KOPT-K1 (cell line): ENCODE measurements around the gene SERPINI1.

Experiments
- H3K27ac ChIP-seq: fragments of 200-600 bp; sonication (generic); 2 replicates; pipeline ENCODE4 v1.5.1; 2016; ENCODE audit warnings: antibody characterized with exemption, mild to moderate bottlenecking, low read depth, low read length; ENCODE audit not compliant: poor library complexity, severe bottlenecking
- H3K36me3 ChIP-seq: fragments of 200-600 bp; sonication (generic); 2 replicates; pipeline ENCODE4 v1.5.1; 2017; ENCODE audit warnings: antibody characterized with exemption, mild to moderate bottlenecking, low read length, moderate library complexity; ENCODE audit not compliant: insufficient read depth
- H3K9me3 ChIP-seq: fragments of 200-600 bp; sonication (generic); 2 replicates; pipeline ENCODE4 v1.5.1; 2017; ENCODE audit warnings: antibody characterized with exemption, low read length, mild to moderate bottlenecking; ENCODE audit not compliant: insufficient read depth, poor library complexity, severe bottlenecking

Gene SERPINI1

GRCh38 chr3:167749209-167749608 lies 13.7 kb downstream of the SERPINI1 start:
- no peak overlapping the region for H3K27ac ChIP-seq

DNA sequence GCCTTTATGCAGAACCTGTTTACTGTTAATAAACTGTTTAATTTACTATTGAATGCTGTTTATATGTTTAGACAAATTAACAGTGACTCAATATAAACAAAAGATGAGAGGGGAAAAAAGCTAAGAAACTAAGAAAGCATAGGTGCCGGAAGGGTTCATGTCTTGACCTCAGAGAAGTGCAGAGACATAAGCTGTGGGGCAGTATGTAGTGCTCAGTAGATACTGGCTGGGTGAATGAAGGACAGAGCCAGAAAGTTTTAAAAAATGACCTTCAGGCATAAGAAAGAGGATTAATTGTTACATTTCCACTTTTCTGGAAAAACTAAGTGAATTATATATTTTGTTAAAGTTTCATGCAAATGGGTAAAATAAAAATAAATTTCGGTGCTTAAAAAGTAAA lies 14.2 kb downstream of the SERPINI1 start:
- no peak overlapping the region for H3K27ac ChIP-seq
- no peaks in the 10 kb centered on the region for H3K9me3 ChIP-seq
- no peaks in the 10 kb centered on the region for H3K36me3 ChIP-seq

More at GRCh38 chr3:167749209-167749608, 13.7 kb downstream of the SERPINI1 start:
- no peaks in the 10 kb centered on the region for H3K9me3 ChIP-seq
- H3K36me3 ChIP-seq = no peaks in the 10 kb centered on the region

- Histone ChIP-seq H3K9me3 (no peaks in the 10 kb centered on the region), H3K27ac (no peak overlapping the region), H3K36me3 (no peaks in the 10 kb centered on the region)
Measured at GRCh38 chr3:167750272-167750971, 14.9 kb downstream of the SERPINI1 start.

- Histone ChIP-seq H3K36me3 (no peaks in the 10 kb centered on the region), H3K9me3 (no peaks in the 10 kb centered on the region), H3K27ac (no peak overlapping the region)
Measured at GRCh38 chr3:167754049-167754448, 18.5 kb downstream of the SERPINI1 start.

GRCh38 chr3:167761302-167761701 lies 25.8 kb downstream of the SERPINI1 start:
- Histone ChIP-seq H3K36me3 (no peaks in the 10 kb centered on the region), H3K9me3 (peaks cover 10% of the 10 kb centered on the region), H3K27ac (no peak overlapping the region)

GRCh38 chr3:167762296-167762695 lies 26.8 kb downstream of the SERPINI1 start:
- Histone ChIP-seq H3K9me3 (peaks cover 10% of the 10 kb centered on the region), H3K27ac (no peak overlapping the region), H3K36me3 (no peaks in the 10 kb centered on the region)

GRCh38 chr3:167772992-167773391 lies 37.5 kb downstream of the SERPINI1 start:
- Histone ChIP-seq H3K27ac (no peak overlapping the region), H3K9me3 (peaks cover 4% of the 10 kb centered on the region), H3K36me3 (no peaks in the 10 kb centered on the region)

DNA sequence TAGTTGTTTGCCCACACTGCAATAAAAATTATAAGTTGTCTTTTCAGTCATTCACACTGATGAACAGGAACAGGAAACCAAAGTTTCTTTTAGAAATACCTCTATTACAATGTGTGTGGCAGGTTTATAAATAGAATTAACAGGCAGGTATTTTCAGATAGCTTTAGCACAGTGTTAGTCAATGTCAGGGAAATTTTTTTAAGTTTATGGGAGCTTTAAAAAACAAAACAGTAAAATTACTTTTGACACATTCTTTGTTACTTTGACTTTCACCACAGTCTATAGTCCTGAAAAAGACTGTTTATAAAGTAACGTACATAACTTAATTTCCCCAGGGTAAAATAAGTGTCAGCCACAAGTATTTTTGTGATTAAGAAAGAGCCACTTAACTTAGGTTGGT lies 38.1 kb downstream of the SERPINI1 start:
- H3K36me3 ChIP-seq = no peaks in the 10 kb centered on the region
- H3K9me3 ChIP-seq = peaks cover 10% of the 10 kb centered on the region
- no peak overlapping the region for H3K27ac ChIP-seq

DNA sequence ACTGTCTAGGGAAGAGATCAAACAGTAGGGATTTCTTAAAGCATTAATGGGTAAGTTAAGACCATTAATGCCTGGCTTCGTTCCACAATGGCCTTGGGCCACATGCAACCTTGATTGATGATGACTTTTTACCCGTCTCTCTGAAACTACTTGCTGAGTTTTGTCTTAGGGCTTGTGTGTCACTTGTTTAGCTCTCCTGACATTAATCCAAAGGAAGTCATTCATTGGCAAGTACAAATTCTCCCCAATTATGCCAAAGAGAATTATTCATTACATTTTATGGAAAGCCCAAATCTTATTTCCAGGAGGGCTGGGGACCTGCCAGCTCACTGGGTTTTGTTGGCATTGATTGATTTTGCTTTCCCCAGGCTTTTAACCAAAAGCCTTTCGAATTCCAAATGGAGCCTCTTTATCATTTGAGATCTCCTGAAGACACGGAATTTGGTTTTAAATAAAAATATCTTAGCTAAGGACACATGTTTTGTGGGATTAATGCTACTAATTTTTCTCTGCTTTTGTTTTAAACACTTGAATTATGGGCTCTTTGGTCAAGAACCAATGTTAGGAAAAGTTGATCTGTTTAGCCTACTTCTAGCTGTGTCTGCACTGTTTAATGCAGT lies 40.7 kb downstream of the SERPINI1 start:
- H3K36me3 ChIP-seq = no peaks in the 10 kb centered on the region
- H3K27ac ChIP-seq = no peak overlapping the region
- peaks cover 11% of the 10 kb centered on the region for H3K9me3 ChIP-seq

DNA sequence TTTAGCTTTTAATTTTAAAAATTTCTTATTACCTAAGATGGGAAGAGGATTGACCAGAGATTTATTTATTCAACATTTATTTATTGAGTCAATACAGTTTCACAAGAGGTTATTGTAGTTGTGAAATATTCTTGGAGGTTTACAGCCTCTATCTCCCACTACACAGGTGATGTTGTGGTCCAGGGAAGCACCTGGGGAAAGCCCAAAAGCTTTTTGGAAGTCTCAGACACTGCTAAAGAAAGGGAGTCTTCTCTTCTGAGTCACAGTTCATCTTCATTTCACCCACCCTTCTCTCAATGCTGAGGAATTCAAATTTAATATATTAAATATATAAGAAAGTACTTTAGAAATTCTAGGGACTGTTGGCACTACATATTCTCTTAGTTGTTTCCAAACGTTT lies 41.8 kb downstream of the SERPINI1 start:
- Histone ChIP-seq H3K27ac (no peak overlapping the region), H3K36me3 (no peaks in the 10 kb centered on the region), H3K9me3 (peaks cover 11% of the 10 kb centered on the region)

DNA sequence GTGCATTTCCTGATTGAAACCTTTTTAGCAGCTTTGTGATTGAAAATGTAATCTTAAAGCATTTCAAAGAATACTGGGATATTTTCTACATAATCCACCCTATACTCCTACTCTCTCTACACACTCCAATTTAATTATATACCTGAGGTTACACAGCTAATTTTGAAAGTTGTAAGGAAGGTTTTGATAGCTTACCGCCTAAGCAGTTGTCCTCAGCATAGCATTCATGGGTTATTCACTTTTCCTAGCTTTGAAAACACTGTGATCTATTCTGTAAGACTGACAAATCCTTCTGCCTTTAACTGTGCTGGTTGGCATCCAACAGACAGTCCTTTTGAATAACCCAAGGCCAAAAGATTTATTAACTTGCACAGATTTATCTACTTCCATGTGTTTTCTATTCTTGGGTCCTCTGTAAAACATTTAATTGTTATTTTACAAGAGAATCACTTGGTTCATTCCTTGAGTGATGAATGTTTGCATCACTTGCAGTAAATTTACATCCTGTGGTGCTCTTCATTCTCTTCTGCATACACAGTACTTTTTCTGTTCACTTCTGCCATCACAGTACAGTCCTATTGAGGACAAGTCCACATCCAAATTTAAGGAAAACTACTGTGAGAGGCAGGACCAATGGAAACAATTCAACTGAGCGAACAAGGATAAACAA lies 44.8 kb downstream of the SERPINI1 start:
- Histone ChIP-seq H3K27ac (no peak overlapping the region), H3K36me3 (no peaks in the 10 kb centered on the region), H3K9me3 (peaks cover 11% of the 10 kb centered on the region)

DNA sequence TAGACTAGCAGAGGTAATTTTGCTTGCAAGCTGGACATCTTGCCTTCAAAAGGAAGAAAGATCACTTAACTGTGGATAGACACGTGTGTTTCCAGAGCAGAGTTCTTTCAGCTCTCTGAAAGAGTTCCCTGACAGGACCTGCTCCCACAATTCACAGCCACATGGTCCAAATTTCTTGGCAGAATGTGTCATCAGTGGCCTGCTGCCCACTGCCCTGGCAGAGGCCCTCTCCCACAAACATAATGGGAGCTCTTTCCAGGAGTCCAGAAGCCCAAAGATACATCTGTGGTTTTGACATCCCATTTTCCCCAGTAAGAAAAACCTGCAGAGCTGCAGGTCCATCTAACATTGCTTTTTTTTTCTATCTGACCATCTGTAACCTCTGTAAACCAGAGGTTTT lies 48.3 kb downstream of the SERPINI1 start:
- H3K27ac ChIP-seq = no peak overlapping the region
- H3K36me3 ChIP-seq = no peaks in the 10 kb centered on the region

GRCh38 chr3:167785790-167786189 lies 50.3 kb downstream of the SERPINI1 start:
- H3K36me3 ChIP-seq = no peaks in the 10 kb centered on the region
- no peak overlapping the region for H3K27ac ChIP-seq
- no peaks in the 10 kb centered on the region for H3K9me3 ChIP-seq

More for the DNA sequence above, 48.3 kb downstream of the SERPINI1 start:
- H3K9me3 ChIP-seq = no peaks in the 10 kb centered on the region

DNA sequence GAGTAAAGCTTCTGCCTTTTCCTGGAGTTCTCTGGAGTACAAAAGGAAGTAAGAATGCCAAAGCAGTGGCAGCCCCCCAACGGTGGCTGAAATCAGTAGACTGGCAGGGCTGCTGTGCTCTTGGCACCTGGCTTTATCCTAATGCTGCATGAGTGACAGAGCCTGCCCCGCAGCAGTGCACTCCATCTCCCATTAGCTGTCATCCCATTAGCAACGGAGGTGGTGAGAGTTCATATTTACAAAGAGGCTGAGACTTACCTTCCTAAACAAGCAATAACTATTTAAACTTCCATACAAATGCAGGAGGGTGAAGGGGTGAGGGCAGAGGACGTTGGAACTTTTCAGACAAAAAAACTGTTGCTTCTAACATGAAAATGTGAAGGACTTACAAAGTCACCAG lies 51.9 kb downstream of the SERPINI1 start:
- Histone ChIP-seq H3K27ac (no peak overlapping the region), H3K36me3 (no peaks in the 10 kb centered on the region), H3K9me3 (no peaks in the 10 kb centered on the region)

- no peaks in the 10 kb centered on the region for H3K36me3 ChIP-seq
- H3K27ac ChIP-seq = no peak overlapping the region
Measured at GRCh38 chr3:167798443-167798842, 62.9 kb downstream of the SERPINI1 start.

More at GRCh38 chr3:167798443-167798842, 62.9 kb downstream of the SERPINI1 start:
- H3K9me3 ChIP-seq = no peaks in the 10 kb centered on the region
